ENCODE results near the gene TMEM161A. TPM values are rescaled to one million over a fixed set of nuclear protein-coding genes. Genes with fewer than 3 reads are reported as not detected.

TMEM161A gene
- 7.8 TPM for total RNA-seq (2013)
- polyA plus RNA-seq (10 to 100 TPM; 14.3 to 22.5 (median 15.3) TPM), polyA minus RNA-seq (9.3 and 12.4 TPM in 2 replicates), total RNA-seq (1.2 to 6.8 (median 5.2) reads per million in 11 experiments)

DNA sequence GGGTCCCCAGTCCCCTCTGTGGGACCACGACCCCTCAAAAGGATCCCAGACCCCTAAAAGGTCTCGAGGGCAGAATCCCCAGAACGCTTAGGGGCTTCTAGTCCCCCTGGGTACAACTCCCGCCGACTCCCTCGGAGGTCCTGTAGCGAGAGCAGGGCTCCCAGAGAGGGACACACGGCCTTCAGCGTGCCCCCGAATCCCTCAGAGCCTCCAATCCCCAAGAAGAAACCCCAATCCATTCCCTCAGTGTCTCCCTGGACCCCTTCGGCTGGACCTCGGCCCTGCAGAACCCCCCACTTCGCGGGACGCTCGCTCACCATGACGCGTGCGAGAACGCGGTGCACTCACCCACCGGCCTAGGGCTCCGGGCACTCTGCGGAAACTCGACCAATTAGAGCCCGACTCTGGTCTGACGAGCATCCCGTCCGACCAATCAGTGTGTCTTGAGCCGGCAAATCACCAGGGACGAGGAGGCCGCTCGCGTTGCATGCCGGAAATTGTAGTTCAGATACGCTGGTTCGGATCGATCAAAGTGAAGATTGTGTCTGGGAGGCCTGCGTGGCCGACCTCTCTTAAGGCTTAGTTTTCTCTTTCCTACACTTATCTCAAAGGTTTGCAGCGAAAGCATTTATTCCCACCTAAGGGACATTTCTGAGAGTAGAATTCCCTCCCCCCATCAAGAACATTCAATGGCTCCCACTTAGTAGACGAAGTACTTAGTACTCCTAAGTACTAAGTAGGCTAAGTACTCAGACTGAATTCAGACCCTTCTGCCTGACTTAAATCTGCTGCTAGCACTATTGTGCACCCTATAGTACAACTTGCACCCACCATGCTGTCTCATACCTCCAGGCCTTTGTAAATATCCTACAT lies at the start of gene TMEM161A:
TMEM161A (minus strand) TSS at position 370 of the 873 bp plus-strand sequence; CDS start at position 320, 50 bp downstream.
- Mint-ChIP-seq H3K27ac (peak within 1 kb of the TSS; percentile 60 to 91 (median 82)), H3K27me3 (ENCODE audit: low read depth in 3 of 3) (peaks cover 8 to 10% (median 10%) of the 10 kb centered on the region in 3 donors), H3K9me3 (peaks cover 0 to 3% (median 0%) of the 10 kb centered on the region in 7 donors), H3K4me3 (peak within 1 kb of the TSS; percentile 88 to 97), H3K36me3 (no peaks in the 10 kb centered on the region), H3K4me1 (peaks cover 28% of the 10 kb centered on the region)
- H3K27ac ChIP-seq (ENCODE audit: low read depth in 1 of 2, low read length in 2 of 2), result peak within 1 kb of the TSS in 1 of 2 donors; percentile 76
- no peaks in the 10 kb centered on the region for H4K20me1 ChIP-seq (ENCODE audit: insufficient read depth, low read length)
- no peaks in the 10 kb centered on the region for H3K79me2 ChIP-seq (ENCODE audit: insufficient read depth, low read length)
- no peaks in the 10 kb centered on the region for H3K36me3 ChIP-seq (replicated peaks in 1 of 2; ENCODE audit: control insufficient read depth in 1 of 2, insufficient read depth in 2 of 2, low read length in 2 of 2)
- DNase-seq, result peak; percentile 96 to 97 (median 96)
- peaks cover 19 to 21% of the 10 kb centered on the region in 2 donors for H3K4me1 ChIP-seq (ENCODE audit: control insufficient read depth in 1 of 2, insufficient read depth in 2 of 2, low read length in 2 of 2)
- H3K9ac ChIP-seq (ENCODE audit: insufficient read depth, low read length, poor library complexity, severe bottlenecking), result peak within 1 kb of the TSS; percentile 76
- no peaks in the 10 kb centered on the region for H3K9me3 ChIP-seq (replicated peaks in 1 of 2; ENCODE audit: control insufficient read depth in 1 of 2, insufficient read depth in 1 of 2, low read length in 2 of 2)
- peak within 1 kb of the TSS; percentile 100 for H2AFZ ChIP-seq (ENCODE audit: insufficient read depth, low read depth, low read length, poor library complexity, severe bottlenecking)
- TF ChIP-seq, protein P1, sequence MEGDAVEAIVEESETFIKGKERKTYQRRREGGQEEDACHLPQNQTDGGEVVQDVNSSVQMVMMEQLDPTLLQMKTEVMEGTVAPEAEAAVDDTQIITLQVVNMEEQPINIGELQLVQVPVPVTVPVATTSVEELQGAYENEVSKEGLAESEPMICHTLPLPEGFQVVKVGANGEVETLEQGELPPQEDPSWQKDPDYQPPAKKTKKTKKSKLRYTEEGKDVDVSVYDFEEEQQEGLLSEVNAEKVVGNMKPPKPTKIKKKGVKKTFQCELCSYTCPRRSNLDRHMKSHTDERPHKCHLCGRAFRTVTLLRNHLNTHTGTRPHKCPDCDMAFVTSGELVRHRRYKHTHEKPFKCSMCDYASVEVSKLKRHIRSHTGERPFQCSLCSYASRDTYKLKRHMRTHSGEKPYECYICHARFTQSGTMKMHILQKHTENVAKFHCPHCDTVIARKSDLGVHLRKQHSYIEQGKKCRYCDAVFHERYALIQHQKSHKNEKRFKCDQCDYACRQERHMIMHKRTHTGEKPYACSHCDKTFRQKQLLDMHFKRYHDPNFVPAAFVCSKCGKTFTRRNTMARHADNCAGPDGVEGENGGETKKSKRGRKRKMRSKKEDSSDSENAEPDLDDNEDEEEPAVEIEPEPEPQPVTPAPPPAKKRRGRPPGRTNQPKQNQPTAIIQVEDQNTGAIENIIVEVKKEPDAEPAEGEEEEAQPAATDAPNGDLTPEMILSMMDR (IDR thresholded peaks at IDR 0.05), result no peak
- H3K4me2 ChIP-seq (replicated peaks; ENCODE audit: extremely low read depth, low read length, poor library complexity, severe bottlenecking), result peak within 1 kb of the TSS; percentile 95
- intact Hi-C loops (cut with micrococcal nuclease), result loop anchor here (5.0 kb wide), 1 partner anchor 86 kb away; no protein-coding TSS in a partner anchor
- H3K27me3 ChIP-seq (ENCODE audit: control insufficient read depth in 2 of 2, insufficient read depth in 2 of 2, low read length in 2 of 2), result no peaks in the 10 kb centered on the region
- WGBS (ENCODE audit: insufficient coverage), result under 1% methylated on average over 31 of the region's 42 CpGs
- H3K4me3 ChIP-seq (replicated peaks in 1 of 3; ENCODE audit: low read depth in 2 of 3, low read length in 3 of 3), result peak within 1 kb of the TSS; percentile 29 to 79 (median 63)

DNA sequence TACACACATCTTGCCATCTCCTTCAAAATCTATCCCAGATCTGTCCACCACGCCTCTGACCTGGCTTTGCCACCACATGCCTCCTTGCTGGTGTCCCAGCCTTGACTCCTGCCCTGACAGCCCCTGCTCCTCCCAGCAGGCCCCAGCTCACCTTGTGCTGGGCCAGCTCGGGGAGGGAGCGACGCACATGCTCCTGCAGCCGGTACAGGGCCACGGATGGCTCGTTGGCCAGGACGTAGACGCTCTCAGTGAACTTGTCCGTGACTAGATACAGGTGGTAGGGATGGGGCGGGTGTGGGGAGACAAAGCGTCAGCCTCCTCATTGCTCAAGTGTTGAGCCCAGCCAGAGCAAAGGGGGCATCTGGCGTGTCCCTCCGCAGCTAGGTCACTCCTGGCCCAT lies 48.5 kb upstream of the TMEM161A start:
- peaks cover 19 to 42% of the 10 kb centered on the region in 2 donors for H3K36me3 ChIP-seq (replicated peaks in 1 of 2; ENCODE audit: control insufficient read depth in 1 of 2, insufficient read depth in 2 of 2, low read length in 2 of 2)
- H3K27ac ChIP-seq (ENCODE audit: low read depth in 1 of 2, low read length in 2 of 2), result peak overlapping the region; percentile 68 to 87
- H3K4me3 ChIP-seq (replicated peaks in 1 of 3; ENCODE audit: low read depth in 2 of 3, low read length in 3 of 3), result peak overlapping the region in 1 of 3 experiments; percentile 51
- H4K20me1 ChIP-seq (ENCODE audit: insufficient read depth, low read length), result peaks cover 28% of the 10 kb centered on the region
- no peak for DNase-seq
- no peaks in the 10 kb centered on the region for H3K27me3 ChIP-seq (ENCODE audit: control insufficient read depth in 2 of 2, insufficient read depth in 2 of 2, low read length in 2 of 2)
- H3K4me2 ChIP-seq (replicated peaks; ENCODE audit: extremely low read depth, low read length, poor library complexity, severe bottlenecking), result no peak overlapping the region
- intact Hi-C loops (cut with micrococcal nuclease), result no loop called here
- Mint-ChIP-seq H3K9me3 (peaks cover 15 to 29% (median 22%) of the 10 kb centered on the region in 7 donors), H3K27me3 (ENCODE audit: low read depth in 3 of 3) (peaks cover 0 to 1% (median 0%) of the 10 kb centered on the region in 3 donors), H3K4me3 (peak overlapping the region in 1 of 2 donors; percentile 2), H3K4me1 (peaks cover 31% of the 10 kb centered on the region), H3K36me3 (peaks cover 39 to 68% of the 10 kb centered on the region in 2 donors), H3K27ac (peak overlapping the region; percentile 64 to 87 (median 84))
- no peak overlapping the region for H2AFZ ChIP-seq (ENCODE audit: insufficient read depth, low read depth, low read length, poor library complexity, severe bottlenecking)
- 98% methylated on average over 14 of the region's 14 CpGs for WGBS (ENCODE audit: insufficient coverage)
- H3K9me3 ChIP-seq (replicated peaks in 1 of 2; ENCODE audit: control insufficient read depth in 1 of 2, insufficient read depth in 1 of 2, low read length in 2 of 2), result peaks cover 11 to 31% of the 10 kb centered on the region in 2 donors
- H3K9ac ChIP-seq (ENCODE audit: insufficient read depth, low read length, poor library complexity, severe bottlenecking), result no peak overlapping the region
- peaks cover 21 to 35% of the 10 kb centered on the region in 2 donors for H3K4me1 ChIP-seq (ENCODE audit: control insufficient read depth in 1 of 2, insufficient read depth in 2 of 2, low read length in 2 of 2)
- TF ChIP-seq, protein P1 (IDR thresholded peaks at IDR 0.05), result no peak
- peaks cover 50% of the 10 kb centered on the region for H3K79me2 ChIP-seq (ENCODE audit: insufficient read depth, low read length)

Measured in CD14-positive monocyte (primary cell).